GM21367 (cell line): ENCODE measurements around the gene TREML2.
"Not testable (repeated sequence)": the region's sequence is repeated elsewhere in the genome, so short reads cannot be mapped to it uniquely, and the experiment has no call there.

Experiments
- ATAC-seq: cut with Tn5 transposase; IDR thresholded peaks from one replicate; pipeline ENCODE4 v1.9.1; 2021; ENCODE audit not compliant: unreplicated experiment

TREML2 gene

DNA sequence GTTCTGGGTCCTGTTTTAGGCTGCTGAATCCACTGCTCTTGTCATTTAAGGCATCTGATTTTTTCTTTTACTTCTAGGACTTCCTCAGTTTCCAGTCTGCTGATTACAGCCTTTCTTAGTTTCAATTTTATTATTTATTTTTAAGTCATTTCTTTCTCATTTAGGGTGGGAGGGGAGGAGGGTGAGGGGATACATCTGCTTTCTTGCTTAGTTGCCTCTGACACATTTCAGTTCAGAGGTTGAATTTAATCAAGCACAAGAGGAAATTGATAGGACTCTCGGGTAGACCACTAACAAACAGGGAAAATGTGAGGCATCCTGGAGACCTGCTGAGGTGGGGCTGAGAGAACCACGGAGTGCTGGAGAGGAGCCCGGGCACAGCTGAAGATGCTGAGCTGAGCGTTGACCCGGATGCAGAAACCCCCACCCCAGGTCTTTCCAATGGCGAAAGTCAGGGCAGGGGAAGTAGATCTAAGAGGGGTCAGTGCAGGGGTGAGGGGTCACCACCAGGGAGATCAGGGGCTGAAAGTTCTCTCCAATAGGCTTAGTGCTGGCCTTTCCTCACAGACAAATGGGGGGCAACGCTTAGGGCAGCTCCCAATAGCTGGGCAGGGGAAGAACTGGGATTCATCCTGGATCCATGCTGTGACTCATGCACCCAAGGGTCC lies 7.6 kb upstream of the TREML2 start:
- no peak for ATAC-seq

DNA sequence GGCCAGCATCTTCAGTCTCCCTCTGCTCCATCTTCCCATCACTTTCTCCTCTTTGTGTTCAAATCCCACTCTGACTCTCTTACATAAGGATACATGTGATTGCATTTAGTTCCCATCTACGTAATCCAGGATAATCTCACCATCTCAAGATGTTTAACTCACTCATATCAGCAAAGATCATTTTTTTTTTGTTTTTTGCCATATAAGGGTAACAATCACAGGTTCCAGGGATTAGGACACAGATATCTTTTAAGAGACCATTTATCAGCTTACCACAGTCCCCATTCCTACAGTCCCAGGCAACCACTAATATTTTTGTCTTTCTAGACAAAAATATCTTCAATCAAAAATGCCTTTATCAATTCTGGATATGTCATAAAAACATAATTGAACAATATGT lies 3.2 kb upstream of the TREML2 start:
- no peak for ATAC-seq

GRCh38 chr6:41201764-41202173 lies 820 bp upstream of the TREML2 start:
- no peak for ATAC-seq

DNA sequence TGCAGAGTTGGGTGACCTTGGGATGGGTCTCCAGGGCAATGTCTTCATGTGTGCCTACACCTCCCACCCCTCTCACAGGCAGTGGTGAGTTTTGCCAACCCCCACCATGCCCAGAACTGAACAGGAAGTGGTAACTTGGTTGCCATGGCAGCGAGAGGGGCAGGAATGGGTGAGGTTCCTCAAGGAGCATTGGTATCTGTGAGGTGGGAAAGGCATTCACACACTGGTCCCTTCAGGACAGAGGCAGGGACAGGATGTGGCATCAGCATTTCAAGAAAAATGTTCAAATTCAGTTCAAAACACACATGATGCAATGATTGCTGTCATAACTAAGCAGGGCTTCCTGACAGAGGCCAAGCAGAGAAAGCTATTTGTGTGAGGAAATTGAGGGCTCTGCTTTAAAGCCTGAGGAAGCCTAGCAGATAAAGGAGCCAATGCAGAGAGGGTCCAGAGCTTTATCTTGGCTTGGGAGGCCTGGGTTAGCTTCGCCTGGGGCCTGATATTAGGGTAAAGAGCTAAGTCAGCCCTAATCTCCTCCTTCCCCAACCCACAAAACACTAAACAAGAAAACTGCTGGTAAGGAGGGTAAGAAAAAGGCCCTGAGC lies 551 bp downstream of the TREML2 start:
- ATAC-seq: no peak

GRCh38 chr6:41199552-41200246 lies 1.2 kb downstream of the TREML2 start:
- no peak for ATAC-seq

- ATAC-seq: no peak
Measured at GRCh38 chr6:41197234-41197633, 3.7 kb downstream of the TREML2 start.

DNA sequence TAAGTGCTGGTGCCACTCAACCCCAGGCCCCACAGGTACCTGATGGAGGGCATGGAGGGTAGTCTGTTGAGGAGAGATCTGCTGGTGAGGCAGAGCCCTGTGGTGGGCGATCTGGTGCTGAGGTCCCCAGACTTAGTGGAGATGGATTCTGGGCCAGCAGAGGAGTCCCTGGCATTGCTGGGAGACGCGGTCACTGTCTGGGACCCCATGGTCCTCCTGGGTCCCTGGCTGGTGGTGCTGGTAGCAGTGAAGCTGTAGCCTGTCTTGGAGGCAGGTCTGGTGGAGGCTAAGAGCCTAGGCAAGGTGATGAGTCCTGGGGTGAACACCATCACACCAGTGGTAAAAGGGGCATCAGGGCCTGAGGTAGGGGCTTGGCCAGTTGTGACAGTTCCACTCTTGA lies 6.6 kb downstream of the TREML2 start:
- no peak for ATAC-seq

DNA sequence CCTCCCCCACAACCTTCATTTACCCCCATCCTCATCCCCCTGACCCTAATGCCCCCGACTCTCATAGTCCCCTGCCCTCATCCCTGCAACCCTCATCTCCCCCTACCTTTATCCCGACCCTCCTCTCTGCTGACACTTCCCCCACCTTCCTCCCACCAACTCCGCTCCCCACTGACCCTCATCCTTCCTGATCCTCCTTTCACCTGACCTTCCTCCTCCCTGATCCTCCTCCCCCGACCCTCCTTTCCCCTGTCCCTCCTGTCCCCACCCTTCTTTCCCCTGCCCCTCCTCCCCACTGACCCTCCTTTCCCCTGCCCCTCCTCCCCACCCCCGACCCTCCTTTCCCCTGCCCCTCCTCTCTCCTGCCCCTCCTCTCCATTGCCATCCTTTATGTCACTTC lies 7.1 kb downstream of the TREML2 start:
- no peak for ATAC-seq

DNA sequence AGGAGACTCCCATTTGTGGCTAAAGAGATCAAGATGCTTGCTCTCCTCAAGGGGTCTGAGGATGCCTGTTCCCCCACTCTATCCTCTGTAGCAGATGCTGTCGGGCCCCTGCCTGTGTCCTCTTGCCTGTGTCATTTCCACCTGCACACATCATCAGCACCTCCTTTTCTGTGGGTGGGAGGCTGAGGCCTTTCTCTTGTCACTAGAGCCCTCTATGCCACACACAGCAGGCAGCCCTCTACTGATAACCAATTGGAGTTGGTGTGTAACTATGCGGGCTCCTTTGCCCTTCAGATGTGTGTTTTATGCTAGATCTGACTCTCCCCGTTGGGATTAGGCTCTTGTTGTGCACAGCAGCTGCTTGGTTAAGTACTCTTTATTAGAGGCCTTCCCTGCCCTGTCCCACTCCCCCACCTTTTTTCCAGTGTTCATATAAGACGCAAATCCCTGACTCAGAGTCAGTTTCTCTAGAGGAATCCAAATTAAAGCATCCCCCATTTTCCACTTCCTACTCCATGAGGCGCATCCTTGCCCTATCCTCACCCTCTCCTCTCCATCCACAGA lies 7.7 kb downstream of the TREML2 start:
- no peak for ATAC-seq

DNA sequence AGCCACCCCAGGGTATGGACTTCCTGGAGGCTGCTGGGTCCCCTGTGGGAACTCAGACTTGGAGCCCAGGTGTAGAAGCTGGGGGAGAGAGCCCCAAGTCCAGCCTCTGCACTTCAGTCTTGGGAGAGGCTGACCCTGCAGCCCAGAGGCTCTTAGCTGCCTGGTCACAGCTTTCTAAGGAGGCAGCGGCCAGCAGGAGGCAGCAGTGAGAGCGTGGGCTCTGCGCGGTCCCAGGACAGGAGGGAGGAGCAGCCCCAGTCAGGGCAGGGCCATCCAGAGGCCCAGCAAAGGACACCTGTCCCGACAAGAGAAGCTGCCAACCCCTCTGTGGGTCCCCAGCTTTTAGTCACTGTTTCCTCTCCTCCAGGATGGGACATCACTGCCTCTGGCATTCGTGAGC lies 9.4 kb downstream of the TREML2 start:
- no peak for ATAC-seq

- no peak for ATAC-seq
Measured at GRCh38 chr6:41190791-41191190, 10.2 kb downstream of the TREML2 start.

GRCh38 chr6:41189967-41190366 lies 11.0 kb downstream of the TREML2 start:
- no peak for ATAC-seq

DNA sequence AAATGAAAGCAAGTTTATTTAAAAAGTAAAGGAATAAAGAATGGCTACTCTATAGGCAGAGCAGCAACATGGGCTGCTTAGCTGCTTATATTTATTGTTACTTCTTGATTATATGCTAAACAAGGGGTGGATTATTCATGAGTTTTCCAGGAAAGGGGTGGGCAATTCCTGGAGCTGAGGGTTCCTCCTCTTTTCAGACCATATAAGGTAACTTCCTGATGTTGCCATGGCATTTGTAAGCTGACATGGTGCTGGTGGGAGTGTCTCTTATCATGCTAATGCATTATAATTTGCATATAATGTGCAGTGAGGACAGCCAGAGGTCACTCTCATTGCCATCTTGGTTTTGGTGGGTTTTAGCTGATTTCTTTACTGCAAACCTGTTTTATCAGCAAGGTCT lies 11.9 kb downstream of the TREML2 start:
- not testable (repeated sequence) for ATAC-seq

GRCh38 chr6:41187924-41188886 lies 12.7 kb downstream of the TREML2 start:
- ATAC-seq: no peak

DNA sequence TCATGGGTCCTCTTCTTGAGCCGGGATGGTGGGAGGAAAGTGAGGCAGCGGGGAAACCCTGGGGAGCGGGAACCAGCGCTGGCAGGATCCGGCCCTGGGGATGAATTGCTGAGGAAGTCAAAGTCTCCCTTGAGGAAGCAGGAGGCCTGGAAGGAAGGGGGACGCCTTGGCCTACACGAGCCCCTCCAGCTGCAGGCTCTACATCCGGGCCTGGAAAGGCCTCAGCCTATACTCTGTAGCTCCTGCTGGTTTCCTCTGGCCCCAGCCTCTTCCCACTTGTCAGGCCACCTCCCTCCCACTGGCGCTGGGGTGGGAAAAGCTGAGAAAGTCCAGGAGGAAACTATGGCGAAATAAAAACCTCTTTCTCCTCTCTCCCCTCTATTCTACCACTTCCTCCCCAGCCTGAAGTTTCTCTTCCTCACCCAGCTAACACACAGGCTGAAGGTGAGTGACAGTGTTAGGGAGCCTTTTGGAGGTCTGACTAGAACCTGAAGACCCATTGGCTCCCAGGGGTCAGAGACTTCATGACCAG lies 14.9 kb downstream of the TREML2 start:
- ATAC-seq: no peak

- ATAC-seq: no peak
Measured at GRCh38 chr6:41184761-41185160, 16.2 kb downstream of the TREML2 start.

DNA sequence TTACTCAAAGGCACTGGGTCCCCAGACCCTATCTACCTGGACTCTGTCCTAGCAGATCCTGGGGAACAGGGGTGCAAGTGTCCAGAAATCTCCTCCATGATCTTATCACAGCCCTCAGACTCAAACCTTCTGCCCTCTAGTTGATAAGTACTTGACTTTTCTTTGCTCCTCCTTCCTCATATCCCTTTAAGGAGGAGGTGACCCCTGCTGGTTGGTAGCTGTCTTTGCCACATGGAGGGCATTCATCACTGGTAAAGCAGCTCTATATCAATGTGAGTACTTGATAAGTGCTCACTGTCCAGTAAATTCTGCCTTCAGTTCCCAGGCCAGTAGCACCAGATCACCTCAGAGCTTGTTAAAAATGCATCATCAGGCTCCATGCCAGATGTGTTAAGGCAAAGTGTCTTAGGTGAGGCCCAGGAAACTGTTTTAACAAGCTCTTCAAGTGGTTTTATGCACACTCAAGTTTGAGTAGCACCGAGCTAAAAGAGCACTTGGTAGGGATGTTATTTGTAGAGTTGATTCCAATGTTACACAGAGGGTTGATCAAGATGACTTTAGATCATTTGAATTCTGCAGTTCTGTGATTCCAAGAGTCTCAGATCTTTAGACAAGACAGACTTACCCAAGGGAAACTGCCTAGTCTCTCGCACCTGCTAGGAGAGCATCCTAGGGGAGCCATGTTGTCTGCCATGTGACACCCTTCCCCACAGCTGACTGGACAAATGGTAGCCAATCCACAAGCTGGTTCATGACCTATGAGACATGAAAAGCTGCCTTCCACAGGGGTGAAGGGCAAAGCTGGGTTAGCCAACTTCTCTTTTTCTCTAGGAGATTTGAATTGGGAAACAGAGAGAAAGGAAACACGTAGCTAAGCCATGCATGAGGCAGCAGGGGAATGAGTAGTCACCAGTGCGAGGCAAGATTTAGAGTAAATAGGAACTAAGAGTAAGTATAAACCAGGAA lies 18.6 kb downstream of the TREML2 start:
- no peak for ATAC-seq

DNA sequence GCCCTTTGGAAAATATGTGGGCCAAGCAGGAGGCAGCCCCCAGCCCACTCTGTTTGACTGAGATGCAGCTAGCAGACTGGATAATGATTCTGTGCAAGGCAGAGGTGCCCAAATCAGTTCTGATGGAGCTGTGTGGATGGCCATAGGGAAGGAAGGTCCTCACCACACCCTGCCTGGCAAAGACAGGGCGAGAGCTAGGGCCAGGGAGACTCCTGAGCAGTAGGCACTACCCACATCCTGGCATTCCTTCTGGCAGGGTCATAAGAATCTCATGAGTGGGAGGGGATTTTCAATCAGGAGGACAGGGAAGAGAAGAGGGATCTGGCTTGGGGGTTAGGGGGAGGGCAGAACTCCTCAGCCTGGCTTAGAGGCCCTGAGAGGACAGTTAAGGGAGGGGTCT lies 19.4 kb downstream of the TREML2 start:
- ATAC-seq: no peak

DNA sequence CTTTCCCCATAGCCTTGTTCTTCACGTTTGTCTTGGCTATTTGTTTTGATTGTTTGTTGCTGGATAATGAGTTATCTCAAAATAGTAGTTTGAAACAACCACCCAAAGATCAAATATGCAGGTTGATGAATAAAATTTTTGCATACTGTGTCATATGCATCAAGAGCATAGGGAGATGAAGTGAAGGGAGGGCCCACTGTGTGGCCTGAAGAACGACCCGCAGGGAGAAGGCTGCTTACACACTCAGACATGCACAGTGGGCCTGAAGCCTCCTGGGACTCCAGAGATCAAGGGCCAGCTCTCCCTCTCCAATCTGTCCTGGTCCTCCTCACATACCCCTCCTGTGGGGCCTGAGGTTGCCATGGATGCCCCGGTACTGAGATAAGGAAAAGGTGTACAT lies 21.8 kb downstream of the TREML2 start:
- ATAC-seq: no peak

DNA sequence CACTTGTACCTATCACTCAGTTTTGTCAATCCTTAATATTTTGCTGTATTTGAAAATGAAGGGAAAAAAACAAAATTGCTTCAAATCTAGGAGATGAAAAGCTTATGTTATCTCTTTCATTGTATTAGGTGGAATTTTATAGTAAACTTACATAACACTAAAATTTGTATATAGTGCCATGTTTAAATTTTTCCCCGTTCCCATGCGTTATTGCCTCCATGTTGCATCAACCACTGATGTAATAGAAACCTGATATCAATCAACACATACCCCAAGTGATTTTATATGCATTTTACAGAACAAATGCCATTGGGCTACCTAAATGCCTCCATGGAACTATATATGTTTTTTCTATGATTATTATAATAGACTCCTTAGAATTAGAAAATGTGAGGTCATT lies 23.3 kb downstream of the TREML2 start:
- no peak for ATAC-seq
